Spinal cord (tissue), 10 donors: ENCODE measurements around the gene ATRX. TPM values are rescaled to one million over a fixed set of nuclear protein-coding genes. Genes with fewer than 3 reads are reported as not detected.
"Not testable (repeated sequence)": the region's sequence is repeated elsewhere in the genome, so short reads cannot be mapped to it uniquely, and the experiment has no call there.

Experiments used
- DNase-seq, 6 donors: peaks; one replicate each; pipeline versions ENCODE4 v3.0.0 to v3.0.0-alpha.2; 2013 to 2015; ENCODE audit warnings: low spot score in 6 of 6, low read depth in 4 of 6
- H3K27ac ChIP-seq: one replicate; pipeline ENCODE4 v1.5.1; 2013; ENCODE audit warnings: low read depth, low read length, control low read depth
- H3K27me3 ChIP-seq: one replicate; pipeline ENCODE4 v1.6.1; 2013; ENCODE audit warnings: low read length; ENCODE audit not compliant: control insufficient read depth, insufficient read depth
- H3K36me3 ChIP-seq: one replicate; pipeline ENCODE4 v1.6.1; 2013; ENCODE audit warnings: low read length; ENCODE audit not compliant: control insufficient read depth, insufficient read depth
- H3K4me1 ChIP-seq: one replicate; pipeline ENCODE4 v1.6.1; 2013; ENCODE audit warnings: low read length; ENCODE audit not compliant: control insufficient read depth, insufficient read depth
- H3K4me3 ChIP-seq: one replicate; pipeline ENCODE4 v1.5.1; 2013; ENCODE audit warnings: low read depth, low read length, control low read depth
- H3K9me3 ChIP-seq: one replicate; pipeline ENCODE4 v1.6.1; 2013; ENCODE audit warnings: low read length; ENCODE audit not compliant: control insufficient read depth, insufficient read depth
- WGBS: methylation state at CpG from one replicate; pipeline ENCODE4 v1.1.5; 2013; ENCODE audit warnings: missing lambda C conversion rate; ENCODE audit not compliant: insufficient coverage; 5-methylcytosine and 5-hydroxymethylcytosine counted together
- polyA plus RNA-seq, 2 donors: library from polyadenylated mRNA; unstranded; fragments of 120-200 nt; gene quantifications; one replicate each; pipeline ENCODE4 v1.2.1, GENCODE V29; 2013; ENCODE audit not compliant: insufficient read length in 2 of 2
- total RNA-seq, 2 donors: library from RNA; depleted of rRNA in 1 of 2; stranded (reverse); fragments of 120-200 nt in 1 of 2; fragments of >200 nt in 1 of 2; gene quantifications; one replicate each; pipeline versions ENCODE4 v1.2.3 to v1.2.4, GENCODE V29; 2013 to 2014
- donor health status: healthy.

ATRX gene
- total and polyA plus RNA-seq, 4 donors: 51.0 to 213 (median 85.8) TPM

DNA sequence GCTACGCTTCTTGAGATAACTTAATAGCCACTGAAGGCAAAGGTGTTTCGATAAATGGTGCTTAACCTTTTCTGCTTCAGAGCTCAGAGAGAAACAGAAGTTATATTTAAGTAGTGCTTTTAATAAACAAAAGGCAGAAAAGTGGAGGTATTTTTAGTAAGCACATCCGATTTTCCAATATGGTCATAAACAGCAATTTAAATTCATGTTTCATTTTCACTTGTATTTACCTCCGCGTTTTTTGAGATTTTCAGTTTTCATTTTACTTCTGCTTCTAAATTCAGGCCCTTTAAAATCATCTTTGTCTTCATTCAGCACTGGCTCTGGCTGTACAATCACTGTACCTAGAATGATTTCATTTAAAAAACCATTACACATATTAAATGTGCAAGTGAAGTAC is 92.4 kb downstream of the ATRX start:
- no peaks in the 10 kb centered on the region for H3K4me1 ChIP-seq
- no peak overlapping the region for H3K4me3 ChIP-seq
- DNase-seq: no peak
- no peaks in the 10 kb centered on the region for H3K36me3 ChIP-seq
- H3K27me3 ChIP-seq: no peaks in the 10 kb centered on the region
- H3K27ac ChIP-seq: no peak overlapping the region
- WGBS: 83% methylated on average over 3 of the region's 5 CpGs
- no peaks in the 10 kb centered on the region for H3K9me3 ChIP-seq

DNA sequence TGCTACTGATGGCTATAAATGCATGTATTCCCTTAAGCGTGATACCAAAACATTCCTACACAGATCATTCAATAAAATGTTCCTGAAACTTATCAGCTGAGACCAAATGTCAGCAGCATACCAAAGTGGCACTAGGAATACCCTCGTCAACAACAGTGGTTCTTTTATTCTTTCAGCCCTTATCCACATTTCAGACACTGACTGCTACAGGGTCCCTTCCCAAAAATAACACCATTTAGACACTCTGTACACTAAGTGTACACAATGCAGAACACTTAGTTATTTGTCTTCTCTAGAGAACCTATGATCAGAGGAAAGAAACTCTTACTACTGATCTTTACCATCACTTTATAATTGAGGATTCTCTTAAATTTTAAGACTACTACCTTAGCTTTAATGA is 94.1 kb downstream of the ATRX start:
- no peak for DNase-seq
- H3K27ac ChIP-seq: no peak overlapping the region
- WGBS: 64% methylated on average over 2 of the region's 2 CpGs
- H3K9me3 ChIP-seq: no peaks in the 10 kb centered on the region
- no peaks in the 10 kb centered on the region for H3K27me3 ChIP-seq
- H3K36me3 ChIP-seq: no peaks in the 10 kb centered on the region
- H3K4me3 ChIP-seq: no peak overlapping the region
- no peaks in the 10 kb centered on the region for H3K4me1 ChIP-seq

DNA sequence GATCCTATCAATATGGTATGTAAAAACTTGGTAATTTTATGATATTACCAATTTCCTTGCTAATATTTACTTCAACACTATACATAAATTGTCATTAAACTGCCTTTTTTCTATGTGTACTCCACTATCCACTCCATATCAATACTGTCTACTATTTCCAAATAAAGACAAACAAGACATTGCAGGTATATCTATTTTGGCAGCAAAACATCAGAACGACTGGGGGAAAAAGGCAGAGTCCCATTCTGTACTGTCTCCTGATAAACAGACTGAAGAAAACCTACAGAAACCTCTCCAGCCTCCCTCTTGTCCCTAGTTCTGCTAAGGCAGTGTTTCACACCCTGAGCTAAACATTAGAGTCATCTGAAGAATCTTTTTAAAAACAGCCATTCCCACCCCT is 96.6 kb downstream of the ATRX start:
- 43% methylated on average over 1 of the region's 1 CpG for WGBS

DNA sequence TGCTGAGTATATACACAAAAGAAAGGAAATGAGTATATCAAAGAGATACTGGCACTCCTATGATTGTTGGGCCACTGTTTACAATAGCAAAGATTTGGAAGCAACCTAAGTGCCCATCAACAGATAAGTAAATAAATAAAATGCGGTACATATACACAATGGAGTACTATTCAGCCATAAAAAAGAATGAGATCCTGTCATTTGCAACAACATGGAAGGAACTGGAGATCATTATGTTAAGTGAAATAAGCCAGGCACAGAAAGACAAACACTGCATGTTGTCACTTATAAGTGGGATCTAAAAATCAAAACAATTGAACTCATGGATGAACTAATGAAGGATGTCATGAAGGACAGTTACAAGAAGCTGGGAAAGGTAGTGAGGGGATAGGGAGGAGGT is 100.3 kb downstream of the ATRX start:
- DNase-seq, H3K4me3 ChIP-seq, H3K9me3 ChIP-seq, H3K36me3 ChIP-seq, H3K27me3 ChIP-seq, H3K27ac ChIP-seq, H3K4me1 ChIP-seq: not testable (repeated sequence)
- WGBS: no CpG with 5 or more reads among the region's 1 CpG

More for the DNA sequence above, 96.6 kb downstream of the ATRX start:
- Histone ChIP-seq H3K27ac (no peak overlapping the region), H3K27me3 (no peaks in the 10 kb centered on the region), H3K4me3 (no peak overlapping the region), H3K9me3 (peaks cover 2% of the 10 kb centered on the region), H3K4me1 (no peaks in the 10 kb centered on the region), H3K36me3 (no peaks in the 10 kb centered on the region)
- no peak for DNase-seq

DNA sequence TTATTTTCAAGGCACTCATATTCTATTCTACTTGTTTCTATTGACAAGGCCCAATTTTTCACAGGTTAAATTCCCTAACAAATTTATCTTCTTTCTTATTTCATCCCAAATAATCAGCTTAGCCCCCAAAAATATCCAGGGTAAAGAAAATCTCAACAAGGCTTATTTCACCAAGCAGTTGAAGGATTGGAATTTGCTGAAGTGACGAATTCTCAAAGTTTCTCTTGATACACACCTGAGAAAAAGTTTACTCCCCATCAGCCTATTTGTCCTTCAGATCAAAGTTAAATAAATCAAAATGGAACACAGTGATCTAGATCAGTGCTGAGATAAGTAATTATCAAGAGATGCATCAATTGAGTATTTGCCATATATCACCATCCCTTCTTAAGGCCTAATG is 106.9 kb downstream of the ATRX start:
- no peaks in the 10 kb centered on the region for H3K36me3 ChIP-seq
- no peaks in the 10 kb centered on the region for H3K9me3 ChIP-seq
- no peak for DNase-seq
- WGBS: no CpG with 5 or more reads among the region's 1 CpG
- H3K4me1 ChIP-seq: no peaks in the 10 kb centered on the region
- no peaks in the 10 kb centered on the region for H3K27me3 ChIP-seq
- no peak overlapping the region for H3K4me3 ChIP-seq
- H3K27ac ChIP-seq: no peak overlapping the region

DNA sequence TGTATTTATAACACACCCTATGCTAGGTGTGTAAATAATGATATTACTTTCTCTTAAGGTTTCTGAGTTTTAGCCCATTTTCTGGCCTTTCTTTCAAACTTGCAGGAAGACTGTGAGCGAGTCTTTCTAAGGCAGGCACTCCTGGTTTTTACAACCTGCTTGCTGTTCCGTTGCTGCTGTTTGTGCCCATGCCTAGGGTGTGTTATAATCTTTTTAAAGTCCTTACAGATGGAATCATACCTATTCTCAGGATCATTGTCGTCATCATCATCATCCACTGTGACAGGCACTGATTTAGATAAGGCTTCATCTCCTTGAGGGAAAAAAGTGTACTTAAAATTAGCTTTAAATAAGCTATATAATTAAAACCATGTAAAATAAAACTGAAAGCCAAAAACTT is 110.0 kb downstream of the ATRX start:
- H3K27ac ChIP-seq: no peak overlapping the region
- H3K36me3 ChIP-seq: no peaks in the 10 kb centered on the region
- H3K27me3 ChIP-seq: no peaks in the 10 kb centered on the region
- H3K9me3 ChIP-seq: no peaks in the 10 kb centered on the region
- H3K4me3 ChIP-seq: no peak overlapping the region
- DNase-seq: no peak
- no CpG with 5 or more reads among the region's 3 CpGs for WGBS
- H3K4me1 ChIP-seq: no peaks in the 10 kb centered on the region

DNA sequence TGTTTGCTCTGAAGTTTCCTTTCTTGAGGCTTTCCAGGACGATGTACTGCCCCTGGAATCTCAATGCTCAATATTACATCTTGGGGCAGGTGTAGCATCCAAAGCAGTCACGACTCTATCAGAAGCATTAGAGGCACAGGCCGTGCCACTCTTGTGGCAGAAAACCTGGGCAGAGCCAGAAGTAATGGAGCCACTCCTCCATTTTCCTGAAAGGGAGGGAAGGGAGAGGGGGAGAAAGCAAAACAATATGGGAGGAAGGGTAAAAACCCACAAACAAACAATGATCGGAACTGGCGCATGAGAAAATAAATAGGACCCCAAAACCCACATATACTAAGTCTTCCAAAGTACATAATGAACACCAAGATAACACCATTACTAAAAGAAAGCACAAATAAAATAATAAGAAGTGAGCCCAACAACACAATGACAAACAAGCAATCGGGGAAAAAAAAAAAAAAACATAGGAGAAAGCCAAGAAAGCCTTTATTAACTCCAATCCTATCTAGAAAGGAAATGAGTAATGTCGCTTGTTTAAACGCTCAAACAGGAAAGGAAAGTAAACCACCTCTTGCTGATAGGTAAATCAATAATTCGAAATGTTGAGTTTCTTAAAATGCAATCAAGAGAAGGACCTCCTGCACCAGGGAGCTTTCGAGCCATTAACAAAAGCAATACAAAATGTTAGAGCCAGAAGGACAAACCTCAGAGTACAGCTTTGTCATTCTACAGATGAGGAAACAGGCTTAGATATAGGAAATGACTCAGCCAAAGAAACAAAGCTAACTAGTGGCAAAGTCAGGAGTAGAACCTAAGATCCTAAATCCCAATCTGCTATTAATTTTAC is 117.4 kb downstream of the ATRX start:
- no peaks in the 10 kb centered on the region for H3K9me3 ChIP-seq
- no peaks in the 10 kb centered on the region for H3K27me3 ChIP-seq
- H3K36me3 ChIP-seq: no peaks in the 10 kb centered on the region
- no peak for DNase-seq
- no CpG with 5 or more reads among the region's 10 CpGs for WGBS
- no peak overlapping the region for H3K4me3 ChIP-seq
- H3K4me1 ChIP-seq: no peaks in the 10 kb centered on the region
- no peak overlapping the region for H3K27ac ChIP-seq

DNA sequence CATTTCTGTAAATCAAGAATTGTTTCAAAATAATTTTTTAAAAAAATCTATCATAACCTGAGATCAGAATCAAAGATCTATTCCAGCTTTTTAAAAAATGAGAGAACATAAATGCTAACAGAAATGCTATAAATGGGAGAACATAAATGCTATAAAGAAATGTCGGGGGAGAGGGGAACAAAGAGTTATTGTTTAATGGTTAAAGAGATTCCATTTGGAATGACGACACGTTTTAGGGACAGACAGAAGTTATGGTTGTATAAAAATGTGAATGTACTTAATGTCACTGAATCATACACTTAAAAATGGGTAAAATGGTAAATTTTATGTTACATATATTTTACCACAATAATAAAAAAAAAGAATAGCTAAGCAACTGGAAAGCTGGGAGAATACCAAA is 127.1 kb downstream of the ATRX start:
- Histone ChIP-seq H3K27me3 (no peaks in the 10 kb centered on the region), H3K36me3 (no peaks in the 10 kb centered on the region), H3K9me3 (no peaks in the 10 kb centered on the region), H3K4me3 (no peak overlapping the region), H3K4me1 (no peaks in the 10 kb centered on the region), H3K27ac (no peak overlapping the region)
- no peak for DNase-seq
- WGBS: no CpG with 5 or more reads among the region's 3 CpGs

DNA sequence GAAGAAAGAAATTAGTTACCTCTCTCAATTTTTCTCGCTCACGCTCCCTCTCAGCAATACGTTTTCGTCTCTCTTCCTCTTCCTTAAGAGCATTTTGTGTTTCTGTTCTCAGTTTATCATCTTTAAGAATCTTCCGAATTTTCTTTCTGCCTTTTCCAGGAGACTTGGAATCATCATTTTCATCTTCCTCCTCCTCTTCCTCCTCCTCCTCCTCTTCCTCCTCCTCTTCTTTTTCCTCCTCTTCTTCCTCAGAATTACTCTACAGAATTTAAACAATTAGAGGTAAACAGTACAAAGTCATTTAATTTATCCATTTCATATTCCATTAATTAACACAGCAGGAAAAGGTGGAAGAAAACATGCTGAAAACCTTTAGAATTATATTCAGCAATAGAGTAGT is 133.9 kb downstream of the ATRX start:
- Histone ChIP-seq H3K4me3 (no peak overlapping the region), H3K4me1 (no peaks in the 10 kb centered on the region), H3K27ac (no peak overlapping the region), H3K36me3 (peaks cover 9% of the 10 kb centered on the region), H3K9me3 (no peaks in the 10 kb centered on the region), H3K27me3 (no peaks in the 10 kb centered on the region)
- no peak for DNase-seq
- WGBS: 100% methylated on average over 3 of the region's 5 CpGs

DNA sequence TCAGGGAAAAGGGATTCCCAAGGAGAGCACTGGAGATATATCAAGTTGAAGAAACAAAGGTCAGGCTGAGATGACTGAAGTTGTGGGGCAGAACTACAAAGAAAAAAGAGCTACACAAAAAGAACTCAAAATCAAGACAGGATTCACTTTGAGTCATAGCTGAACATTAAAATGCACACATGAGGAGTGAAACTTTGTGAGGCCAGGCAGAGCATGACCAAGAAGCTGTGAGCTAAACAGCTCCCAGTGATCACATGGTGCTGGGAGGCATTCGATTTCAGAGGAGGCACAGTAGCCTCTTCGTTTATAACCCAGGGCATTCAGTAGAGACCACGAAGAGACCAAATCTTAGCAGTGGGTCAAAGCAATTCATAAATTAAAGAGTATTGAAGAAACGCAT is 145.3 kb downstream of the ATRX start:
- no peak overlapping the region for H3K4me3 ChIP-seq
- WGBS: 90% methylated on average over 1 of the region's 4 CpGs

More for the DNA sequence above, 145.3 kb downstream of the ATRX start:
- H3K36me3 ChIP-seq: no peaks in the 10 kb centered on the region
- no peak for DNase-seq
- peaks cover 7% of the 10 kb centered on the region for H3K9me3 ChIP-seq
- H3K27ac ChIP-seq: no peak overlapping the region
- no peaks in the 10 kb centered on the region for H3K27me3 ChIP-seq
- no peaks in the 10 kb centered on the region for H3K4me1 ChIP-seq
